Mucosa of descending colon (tissue), 3 donors: ENCODE measurements around the gene NR2C1. TPM values are rescaled to one million over a fixed set of nuclear protein-coding genes. Genes with fewer than 3 reads are reported as not detected.

Experiments
- ATAC-seq: fragments of 200-7000 bp; cut with Tn5 transposase; one replicate; pipeline ENCODE4 v1.9.1; 2020; ENCODE audit warnings: mild to moderate bottlenecking, moderate library complexity
- DNase-seq, 3 donors: peaks; one replicate each; pipeline ENCODE4 v3.0.0-alpha.2; 2020
- H3K36me3 ChIP-seq: fragments of 200-600 bp; one replicate; pipeline ENCODE4 v1.8.0; 2021; ENCODE audit warnings: low read depth, mild to moderate bottlenecking
- H3K4me1 ChIP-seq: fragments of 200-600 bp; one replicate; pipeline ENCODE4 v1.8.0; 2021; ENCODE audit warnings: low read depth, mild to moderate bottlenecking
- H3K4me3 ChIP-seq: fragments of 200-600 bp; one replicate; pipeline ENCODE4 v1.8.0; 2021; ENCODE audit warnings: mild to moderate bottlenecking
- H3K9me3 ChIP-seq: fragments of 200-600 bp; one replicate; pipeline ENCODE4 v1.8.0; 2021; ENCODE audit warnings: mild to moderate bottlenecking
- CTCF ChIP-seq: fragments of 200-600 bp; IDR thresholded peaks from one replicate; pipeline ENCODE4 v1.8.0; 2022; ENCODE audit warnings: antibody characterized with exemption, mild to moderate bottlenecking
- intact Hi-C, 2 donors: fragments of 100-400 bp; cut with DNase I in 1 of 2; cut with micrococcal nuclease in 1 of 2; formaldehyde crosslinking; loops; one replicate each; pipeline versions ENCODE4 v1.11.0 to v1.11.1; 2022; cut with DNase I, micrococcal nuclease
- total RNA-seq, 3 donors: library from RNA; stranded (reverse); fragmentation: NEBNext Ultra II Directional in 2 of 3; extraction: Animal tissue kit (Norgen Biotek cat#: 25700) in 2 of 3; gene quantifications; one replicate each; pipeline versions ENCODE4 v1.2.1 to v1.2.4, GENCODE V29; 2021 to 2023
- donor health status: DM: no; HTN: no; CAD: no; lungs with moderate emphysema.
- donor health status: DM: no; HTN: no; CAD: no.
- donor health status: DM: no; HTN: yes; CAD: no.

The NR2C1 gene
- total RNA-seq, 3 donors from 2014 or later, result 27.4 to 28.5 (median 27.8) TPM

- Histone ChIP-seq H3K4me1 (no peaks in the 10 kb centered on the region), H3K4me3 (no peak overlapping the region), H3K36me3 (no peaks in the 10 kb centered on the region), H3K9me3 (no peaks in the 10 kb centered on the region)
- no peak for ATAC-seq
- DNase-seq, result no peak
- TF ChIP-seq CTCF, result no peak
- intact Hi-C loops, result no loop called here
Observed at GRCh38 chr12:94972795-94973194, 100.6 kb downstream of the NR2C1 start.

- ATAC-seq (no peak), DNase-seq (no peak)
- TF ChIP-seq CTCF, result no peak
- intact Hi-C loops, result no loop called here
- Histone ChIP-seq H3K4me1 (no peaks in the 10 kb centered on the region), H3K9me3 (no peaks in the 10 kb centered on the region), H3K4me3 (no peak overlapping the region), H3K36me3 (no peaks in the 10 kb centered on the region)
Observed at GRCh38 chr12:94971923-94972322, 101.5 kb downstream of the NR2C1 start.

GRCh38 chr12:94970560-94970959 lies 102.9 kb downstream of the NR2C1 start:
- DNase-seq (no peak), ATAC-seq (no peak)
- H3K4me1 ChIP-seq, result no peaks in the 10 kb centered on the region
- no peaks in the 10 kb centered on the region for H3K9me3 ChIP-seq
- intact Hi-C loops, result no loop called here
- TF ChIP-seq CTCF, result no peak
- no peaks in the 10 kb centered on the region for H3K36me3 ChIP-seq
- H3K4me3 ChIP-seq, result no peak overlapping the region

Other genes starting within 250 kb of the NR2C1 start
- gene NDUFA12, start 69.9 kb downstream of the NR2C1 start, total RNA-seq, result 100 to 1,000 TPM; 107 to 124 (median 113) TPM
- gene FGD6, start 143.8 kb upstream of the NR2C1 start, total RNA-seq, result 10 to 100 TPM; 20.5 to 52.1 (median 24.2) TPM
- gene VEZT, start 144.2 kb upstream of the NR2C1 start, total RNA-seq, result 10 to 100 TPM; 58.4 to 72.8 (median 61.6) TPM